Gastroesophageal sphincter (tissue), 2 donors: Measurements from ENCODE around the gene PDE1C.

ENCODE experiments used
- EP300 ChIP-seq: sonication (generic); formaldehyde crosslinking; IDR thresholded peaks from one replicate; pipeline ENCODE4 v1.6.1; 2017; ENCODE audit warnings: antibody characterized with exemption, mild to moderate bottlenecking
- POLR2A ChIP-seq, 2 donors: fragments of 450-650 bp; IDR thresholded peaks; one replicate each; pipeline ENCODE4 v1.6.1; 2017; ENCODE audit warnings: antibody characterized with exemption in 2 of 2, mild to moderate bottlenecking in 2 of 2, moderate library complexity in 1 of 2

GRCh38 chr7:31955021-31955420, 115.2 kb downstream of the PDE1C start:
- no peak for TF ChIP-seq EP300
- TF ChIP-seq POLR2A (IDR thresholded peaks at IDR 0.05) = no peak
